Measurements from ENCODE around the gene EPHA8. TPM values are rescaled to one million over a fixed set of nuclear protein-coding genes. Genes with fewer than 3 reads are reported as not detected.

The EPHA8 gene
- total RNA-seq, 4 donors from 2014 or later: 0.17 TPM; not detected in 3

DNA sequence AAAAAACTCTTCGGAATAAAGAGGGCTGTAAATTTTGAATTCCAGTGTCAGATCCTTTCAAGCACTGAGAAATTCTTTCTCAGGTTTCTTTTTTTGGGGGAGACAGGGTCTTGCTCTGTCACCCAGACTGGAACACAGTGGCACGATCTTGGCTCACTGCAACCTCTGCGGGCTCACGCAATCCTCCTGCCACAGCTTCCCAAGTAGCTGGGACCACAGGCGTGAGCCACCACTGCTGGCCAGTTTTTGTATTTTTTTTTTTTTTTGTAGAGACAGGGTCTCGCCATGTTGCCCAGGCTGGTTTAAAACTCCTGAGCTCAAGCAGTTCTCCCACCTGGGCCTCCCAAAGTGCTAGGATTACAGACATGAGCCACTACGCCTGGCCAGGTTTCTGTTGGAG, 34.8 kb upstream of the EPHA8 start:
- TF ChIP-seq, protein P1, sequence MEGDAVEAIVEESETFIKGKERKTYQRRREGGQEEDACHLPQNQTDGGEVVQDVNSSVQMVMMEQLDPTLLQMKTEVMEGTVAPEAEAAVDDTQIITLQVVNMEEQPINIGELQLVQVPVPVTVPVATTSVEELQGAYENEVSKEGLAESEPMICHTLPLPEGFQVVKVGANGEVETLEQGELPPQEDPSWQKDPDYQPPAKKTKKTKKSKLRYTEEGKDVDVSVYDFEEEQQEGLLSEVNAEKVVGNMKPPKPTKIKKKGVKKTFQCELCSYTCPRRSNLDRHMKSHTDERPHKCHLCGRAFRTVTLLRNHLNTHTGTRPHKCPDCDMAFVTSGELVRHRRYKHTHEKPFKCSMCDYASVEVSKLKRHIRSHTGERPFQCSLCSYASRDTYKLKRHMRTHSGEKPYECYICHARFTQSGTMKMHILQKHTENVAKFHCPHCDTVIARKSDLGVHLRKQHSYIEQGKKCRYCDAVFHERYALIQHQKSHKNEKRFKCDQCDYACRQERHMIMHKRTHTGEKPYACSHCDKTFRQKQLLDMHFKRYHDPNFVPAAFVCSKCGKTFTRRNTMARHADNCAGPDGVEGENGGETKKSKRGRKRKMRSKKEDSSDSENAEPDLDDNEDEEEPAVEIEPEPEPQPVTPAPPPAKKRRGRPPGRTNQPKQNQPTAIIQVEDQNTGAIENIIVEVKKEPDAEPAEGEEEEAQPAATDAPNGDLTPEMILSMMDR (IDR thresholded peaks at IDR 0.05; ENCODE audit: low read depth): no peak

DNA sequence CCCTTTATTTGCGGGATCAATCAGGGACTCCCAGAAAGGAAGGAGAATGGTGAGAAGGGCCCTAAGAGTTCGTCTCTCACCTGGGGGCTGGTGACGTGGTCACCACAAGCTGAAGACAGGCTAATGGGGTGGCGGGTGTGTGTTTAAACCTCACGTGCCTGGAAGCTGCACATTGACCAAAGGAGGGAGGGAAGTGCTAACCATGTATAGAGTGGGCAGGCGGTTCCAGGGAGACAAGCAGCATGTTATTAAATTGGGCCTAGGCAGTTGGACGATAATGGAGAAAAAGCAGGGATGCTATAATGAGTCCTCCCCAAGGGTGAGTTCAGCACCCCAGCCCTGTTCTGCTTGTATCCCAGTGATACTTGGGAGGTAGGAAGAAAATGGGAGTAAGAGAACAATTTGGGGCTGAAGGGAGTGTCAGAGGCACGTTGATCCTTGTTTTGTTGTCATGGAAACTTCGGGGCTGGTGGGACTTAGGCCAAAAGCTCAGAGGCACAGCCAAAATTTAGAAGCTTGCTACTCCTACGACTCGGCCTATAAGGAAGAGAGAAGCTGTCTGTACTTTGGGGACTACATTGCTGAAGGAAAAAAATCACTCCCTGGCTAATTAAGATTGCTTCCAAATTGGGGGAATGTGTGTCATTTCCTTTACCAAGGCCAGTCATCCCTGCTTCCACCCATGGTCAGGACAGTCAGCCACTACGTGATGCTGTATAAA, 33.2 kb upstream of the EPHA8 start:
- TF ChIP-seq, protein P1 (IDR thresholded peaks at IDR 0.05; ENCODE audit: low read depth): no peak

DNA sequence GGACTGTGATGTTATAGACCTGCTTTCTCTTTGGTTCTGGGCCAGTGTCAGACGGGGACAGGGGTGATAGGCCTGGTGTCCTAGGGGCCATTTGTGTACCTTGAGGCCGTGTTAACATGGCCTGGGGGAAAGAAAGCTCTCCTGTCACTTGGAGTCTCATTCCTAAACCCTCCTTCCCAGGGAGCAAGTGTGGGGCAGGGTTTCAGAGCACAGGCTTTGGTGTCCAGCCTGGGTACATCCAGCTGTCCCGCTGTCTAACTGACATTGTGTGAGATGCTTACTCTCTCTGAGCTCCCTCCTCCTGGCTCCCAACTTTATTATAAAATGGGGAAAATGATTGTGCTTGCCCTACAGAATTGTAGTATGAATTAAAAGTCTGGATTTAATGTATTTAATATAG, 32.6 kb upstream of the EPHA8 start:
- TF ChIP-seq, protein P1 (IDR thresholded peaks at IDR 0.05; ENCODE audit: low read depth): no peak

DNA sequence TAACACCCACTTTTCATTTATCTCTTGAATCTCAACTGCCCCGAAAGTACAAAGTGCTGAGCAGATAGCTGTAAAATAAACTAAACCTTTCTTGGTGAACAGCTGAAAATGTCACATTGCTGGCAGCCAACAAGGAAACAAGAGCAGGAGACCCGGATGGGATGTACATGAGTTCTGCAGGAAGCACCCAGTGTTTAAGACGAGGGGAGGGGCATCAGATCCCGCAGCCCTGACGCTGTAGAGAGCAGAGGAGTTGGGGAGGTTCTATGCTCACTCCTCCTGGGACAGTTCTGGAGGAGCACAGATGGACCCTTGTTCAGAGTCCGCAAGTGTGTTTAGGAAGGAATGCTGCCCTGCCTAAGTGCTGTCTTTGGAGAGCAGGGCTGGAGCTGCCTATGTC, 32.0 kb upstream of the EPHA8 start:
- TF ChIP-seq, protein P1 (IDR thresholded peaks at IDR 0.05; ENCODE audit: low read depth): no peak

DNA sequence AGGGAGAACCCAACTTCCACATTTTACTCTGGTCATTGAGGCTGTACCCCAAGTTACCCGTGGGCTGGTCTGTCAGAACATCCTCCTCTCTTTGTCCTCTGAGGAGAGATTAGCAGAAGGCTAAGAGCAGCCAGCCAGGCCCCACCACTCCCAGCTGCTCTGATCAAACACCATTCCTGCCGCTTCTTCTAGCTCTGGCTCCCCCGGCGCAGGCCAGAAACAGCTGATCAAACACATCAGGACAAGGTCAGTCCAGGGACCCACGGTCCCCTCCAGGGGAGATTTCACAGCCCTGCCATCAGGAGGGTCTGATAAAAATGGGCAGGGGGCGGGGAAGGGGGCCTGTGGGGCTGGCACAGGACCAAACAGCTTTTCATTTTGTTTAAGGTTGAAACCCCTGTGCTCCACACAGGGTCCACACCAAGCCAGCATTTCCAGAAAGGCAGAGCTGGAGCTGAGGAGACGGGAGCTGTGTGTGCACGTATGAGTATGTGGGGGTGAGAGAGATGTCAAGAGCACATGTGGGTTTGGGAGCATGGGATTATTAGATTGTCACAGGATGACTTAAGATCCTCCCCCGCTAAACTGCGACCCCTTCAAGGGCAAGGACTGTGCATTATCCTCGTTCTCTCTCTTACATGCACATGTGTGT, 29.9 kb upstream of the EPHA8 start:
- TF ChIP-seq, protein P1 (IDR thresholded peaks at IDR 0.05; ENCODE audit: low read depth): no peak

DNA sequence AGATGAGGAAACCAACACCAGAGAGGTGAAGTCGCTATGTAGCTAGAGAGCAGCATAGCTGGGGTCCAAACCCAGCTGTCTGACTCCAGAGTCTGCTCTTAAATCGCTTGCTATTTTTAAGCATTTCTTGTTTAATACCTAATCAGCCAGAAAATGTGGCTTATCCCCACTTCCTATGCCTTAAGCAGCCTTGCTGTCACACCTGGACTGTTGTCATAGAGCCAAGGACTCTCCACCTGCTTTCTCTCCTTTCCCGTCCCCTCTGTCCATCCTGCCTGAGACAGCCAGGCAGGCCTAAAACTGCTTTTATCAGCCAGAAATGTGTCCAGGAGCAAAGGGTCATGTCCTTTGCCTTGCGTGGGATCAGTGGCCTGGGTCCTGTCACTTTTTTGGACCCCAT, 28.3 kb upstream of the EPHA8 start:
- TF ChIP-seq, protein P1 (IDR thresholded peaks at IDR 0.05; ENCODE audit: low read depth): no peak

DNA sequence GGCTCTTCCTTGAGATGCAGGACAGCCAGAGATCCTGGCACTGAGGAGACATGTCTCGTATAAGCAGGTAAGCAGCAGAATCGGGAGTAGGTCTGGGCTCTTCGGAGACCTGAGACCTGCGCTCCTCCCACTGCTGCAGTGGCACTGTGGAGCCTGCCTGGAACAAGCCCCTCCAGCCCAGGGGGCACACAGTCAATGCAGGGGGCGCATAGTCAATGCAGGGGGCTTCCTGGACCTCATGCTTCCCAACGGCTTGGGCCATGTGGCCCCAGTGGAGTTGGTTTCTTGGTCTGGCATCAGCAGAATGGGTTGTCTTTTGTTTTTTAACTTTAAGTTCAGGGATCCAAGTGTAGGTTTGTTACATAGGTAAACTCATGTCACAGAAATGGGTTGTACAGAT, 27.9 kb upstream of the EPHA8 start:
- TF ChIP-seq, protein P1 (IDR thresholded peaks at IDR 0.05; ENCODE audit: low read depth): no peak

All from subcutaneous adipose tissue (tissue), 4 donors.